ENCODE data around the gene ZNF330.

Gene ZNF330

DNA sequence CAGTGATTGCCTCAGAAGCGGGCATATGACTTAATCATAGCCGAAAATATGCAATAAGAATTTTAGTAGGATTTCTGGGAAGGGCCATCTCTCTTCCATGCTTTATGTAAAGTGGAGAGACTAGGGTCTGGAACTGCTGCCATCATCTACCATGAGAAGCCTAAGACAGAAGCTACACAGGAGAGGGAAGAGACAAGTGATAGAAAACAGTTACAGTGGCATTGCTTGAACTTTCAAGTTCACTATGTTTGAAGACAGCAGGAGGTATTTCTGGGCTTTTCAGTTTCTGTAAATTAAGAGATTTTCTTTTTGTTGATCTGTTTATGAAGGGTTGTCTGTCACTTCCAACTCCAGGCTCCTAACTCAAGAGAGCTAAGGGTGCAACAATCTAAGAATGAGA is 62.5 kb downstream of the ZNF330 start:
- H3K4me1 ChIP-seq (ENCODE audit: control insufficient read depth, low read depth, low read length): no peaks in the 10 kb centered on the region
- no peak overlapping the region for H3K9ac ChIP-seq (ENCODE audit: low read length)
- H3K36me3 ChIP-seq (ENCODE audit: control insufficient read depth, low read depth, low read length): no peaks in the 10 kb centered on the region
- no peaks in the 10 kb centered on the region for H3K27me3 ChIP-seq (ENCODE audit: control insufficient read depth, insufficient read depth, low read length)
- no peak overlapping the region for H3K27ac ChIP-seq (ENCODE audit: low read length)
- H3K4me3 ChIP-seq (ENCODE audit: low read length): no peak overlapping the region
- H3K9me3 ChIP-seq (ENCODE audit: control insufficient read depth, low read depth, low read length): no peaks in the 10 kb centered on the region

DNA sequence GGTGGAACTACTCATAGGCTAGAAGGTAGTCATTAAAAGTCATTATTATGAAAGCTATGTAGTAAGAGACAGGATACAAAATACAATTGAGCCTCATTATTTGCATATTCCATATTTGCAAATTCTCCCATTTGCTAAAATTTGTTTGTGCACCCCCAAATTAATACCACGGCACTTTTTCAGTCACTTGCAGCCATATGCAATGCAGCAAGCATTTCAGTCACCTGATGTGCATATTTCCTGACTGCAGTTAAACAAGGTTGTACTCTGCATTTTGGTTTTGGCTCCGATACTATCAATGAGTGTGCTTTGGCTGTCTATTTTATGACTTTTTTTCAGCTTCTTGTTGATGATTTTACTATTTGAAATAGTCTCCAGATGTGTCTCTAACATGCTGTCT is 62.9 kb downstream of the ZNF330 start:
- no peak overlapping the region for H3K9ac ChIP-seq (ENCODE audit: low read length)
- H3K27ac ChIP-seq (ENCODE audit: low read length): no peak overlapping the region
- no peaks in the 10 kb centered on the region for H3K36me3 ChIP-seq (ENCODE audit: control insufficient read depth, low read depth, low read length)
- H3K9me3 ChIP-seq (ENCODE audit: control insufficient read depth, low read depth, low read length): no peaks in the 10 kb centered on the region
- no peaks in the 10 kb centered on the region for H3K27me3 ChIP-seq (ENCODE audit: control insufficient read depth, insufficient read depth, low read length)
- H3K4me3 ChIP-seq (ENCODE audit: low read length): no peak overlapping the region
- no peaks in the 10 kb centered on the region for H3K4me1 ChIP-seq (ENCODE audit: control insufficient read depth, low read depth, low read length)
